ENCODE measurements around the gene AFM. TPM values are rescaled to one million over a fixed set of nuclear protein-coding genes. Genes with fewer than 3 reads are reported as not detected.
A peak's percentile ranks its signal among the peaks of the same experiment; 100 is the strongest.

Gene AFM
- total and polyA plus RNA-seq, 2 of the 13 experiments (the other 11 are each of a cell fraction or from before 2014, with no cell fraction given): 0.13 to 1.8 TPM

- Histone ChIP-seq H3K4me1 (ENCODE audit: insufficient read depth, low read length) (peaks cover 71% of the 10 kb centered on the region), H2AFZ (ENCODE audit: low read length) (no peak overlapping the region), H3K79me2 (ENCODE audit: insufficient read depth, low read length) (peaks cover 78% of the 10 kb centered on the region), H3K27ac (ENCODE audit: extremely low read length, insufficient read depth, low read length) (peak overlapping the region; percentile 98), H3K27me3 (ENCODE audit: control insufficient read depth in 1 of 2, insufficient read depth in 2 of 2, low read length in 2 of 2) (no peaks in the 10 kb centered on the region), H3K9ac (ENCODE audit: insufficient read depth, low read depth, low read length) (peak overlapping the region; percentile 75), H3K4me3 (replicated peaks in 1 of 3; ENCODE audit: insufficient read depth in 1 of 3, low read depth in 2 of 3, low read length in 3 of 3) (peak overlapping the region; percentile 68 to 80 (median 70)), H3K9me3 (ENCODE audit: low read length) (no peaks in the 10 kb centered on the region), H4K20me1 (ENCODE audit: insufficient read depth, low read length) (peaks cover 3% of the 10 kb centered on the region; the same call in 1 of the 2 replicates), H3K4me2 (ENCODE audit: low read depth, low read length) (peak overlapping the region; percentile 82), H3K36me3 (replicated peaks in 1 of 2; ENCODE audit: control insufficient read depth in 1 of 2, insufficient read depth in 2 of 2, low read length in 2 of 2) (peaks cover 6 to 14% of the 10 kb centered on the region in 2 experiments)
- no peak for DNase-seq (ENCODE audit: low spot score)
- no peak for FAIRE-seq
- ChIA-PET CTCF (ENCODE audit: low intra/inter-chr PET ratio, low total read pairs) (no interaction called here), POLR2A (no interaction called here)
- intact Hi-C loops (cut with micrococcal nuclease; ENCODE audit: unreplicated experiment): loop anchor here (10.0 kb wide), 1 partner anchor 182 kb away; the partner anchor contains the start of gene ANKRD17
- no peak for ATAC-seq
- BruUV-seq (replicated peaks): no TSS peak
- in situ Hi-C loops (cut with HindIII; ENCODE audit: extremely low pct_ligation_motif_present, low pct_unique_long_range_greater_than_20kb): no loop called here
- WGBS (ENCODE audit: low lambda C conversion rate): 15% methylated on average over 3 of the region's 3 CpGs
- TF ChIP-seq ZNF841 (CRISPR knock-in tag; IDR thresholded peaks at IDR 0.05; ENCODE audit: borderline replicate concordance) (peak; percentile 49), MAF1 (CRISPR knock-in tag; IDR thresholded peaks at IDR 0.05; ENCODE audit: borderline replicate concordance) (no peak), HMGXB4 (CRISPR knock-in tag; IDR thresholded peaks at IDR 0.05; ENCODE audit: borderline replicate concordance in 1 of 2, low read depth in 1 of 2) (0 out of 4 replicates have a peak, but pooled peaks of 1 of the 2 experiments have one; percentile 6), CREM (IDR thresholded peaks at IDR 0.05) (peak; percentile 7; the same call in 1 of the 2 replicates), CREM (CRISPR knock-in tag; IDR thresholded peaks at IDR 0.05) (no peak), MZF1 (CRISPR knock-in tag; IDR thresholded peaks at IDR 0.05; ENCODE audit: borderline replicate concordance) (no peak), ZBTB34 (CRISPR knock-in tag; IDR thresholded peaks at IDR 0.05) (no peak), HNRNPL (IDR thresholded peaks at IDR 0.05; ENCODE audit: low read depth, low read length) (0 out of 2 replicates have a peak, but pooled peaks have one; percentile 42), RBFOX2 (IDR thresholded peaks at IDR 0.05; ENCODE audit: low read depth, low read length) (peak; percentile 73), ZNF383 (CRISPR knock-in tag; IDR thresholded peaks at IDR 0.05; ENCODE audit: borderline replicate concordance) (no peak), NFIC (IDR thresholded peaks at IDR 0.05; ENCODE audit: low read length) (peak; percentile 6; the same call in 1 of the 2 replicates), NONO (IDR thresholded peaks at IDR 0.05) (no peak), NONO (CRISPR knock-in tag; conservative IDR thresholded peaks at IDR 0.05) (0 out of 2 replicates have a peak, but pooled peaks have one; percentile 17), ZNF264 (CRISPR knock-in tag; IDR thresholded peaks at IDR 0.05) (0 out of 2 replicates have a peak, but pooled peaks have one; percentile 5), ESRRA (CRISPR knock-in tag; IDR thresholded peaks at IDR 0.05; ENCODE audit: low read depth) (no peak), NPAS2 (CRISPR knock-in tag; IDR thresholded peaks at IDR 0.05; ENCODE audit: borderline replicate concordance) (no peak), AGO2 (optimal IDR thresholded peaks at IDR 0.05; ENCODE audit: low read depth, low read length) (peak; percentile 49), POLR2A (IDR thresholded peaks at IDR 0.05; ENCODE audit: insufficient read depth in 1 of 2, low read depth in 2 of 2, low read length in 2 of 2) (peak in 1 of 2 experiments; percentile 55; a peak in 1 of 4 replicates), CSRNP2 (CRISPR knock-in tag; conservative IDR thresholded peaks at IDR 0.05; ENCODE audit: low read depth) (0 out of 2 replicates have a peak, but pooled peaks have one; percentile 41)
Measured at GRCh38 chr4:73436674-73437557, 44.6 kb upstream of the AFM start.
